Endodermal cell (in vitro differentiated cells): Measurements from ENCODE around the gene NANOS1. TPM values are rescaled to one million over a fixed set of nuclear protein-coding genes. Genes with fewer than 3 reads are reported as not detected.

Source experiments
- DNase-seq: peaks from one replicate; pipeline ENCODE4 v3.0.0-alpha.2; 2017
- H3K27ac ChIP-seq: 2 replicates; pipeline ENCODE4 v1.5.1; 2013; ENCODE audit warnings: mild to moderate bottlenecking, low read depth, low read length, moderate library complexity
- H3K27me3 ChIP-seq: 2 replicates; pipeline ENCODE4 v1.6.1; 2013; ENCODE audit warnings: mild to moderate bottlenecking, low read length, moderate library complexity; ENCODE audit not compliant: insufficient read depth, control insufficient read depth, poor library complexity, severe bottlenecking
- H3K36me3 ChIP-seq: 2 replicates; pipeline ENCODE4 v1.7.0; 2013; ENCODE audit warnings: mild to moderate bottlenecking, low read length, moderate library complexity; ENCODE audit not compliant: control insufficient read depth, insufficient read depth
- H3K4me1 ChIP-seq: one replicate; pipeline ENCODE4 v1.7.0; 2013; ENCODE audit warnings: low read length; ENCODE audit not compliant: control insufficient read depth, insufficient read depth
- H3K4me3 ChIP-seq: 2 replicates; pipeline ENCODE4 v1.5.1; 2013; ENCODE audit warnings: mild to moderate bottlenecking, low read length, moderate library complexity
- H3K9ac ChIP-seq: 2 replicates; pipeline ENCODE4 v1.6.1; 2013; ENCODE audit warnings: mild to moderate bottlenecking, low read length, moderate library complexity; ENCODE audit not compliant: poor library complexity, severe bottlenecking; ENCODE audit errors: extremely low read depth
- H3K9me3 ChIP-seq: 2 replicates; pipeline ENCODE4 v1.6.1; 2013; ENCODE audit warnings: mild to moderate bottlenecking, low read length, moderate library complexity; ENCODE audit not compliant: control insufficient read depth
- H3K27ac Mint-ChIP-seq: 2 replicates; pipeline ENCODE4 v1.8.0; 2020; ENCODE audit warnings: mixed read lengths
- H3K27me3 Mint-ChIP-seq: 2 replicates; pipeline ENCODE4 v1.8.0; 2021; ENCODE audit warnings: mild to moderate bottlenecking, mixed read lengths; ENCODE audit not compliant: insufficient read depth
- H3K36me3 Mint-ChIP-seq: 2 replicates; pipeline ENCODE4 v1.8.0; 2020; ENCODE audit warnings: low read depth, mixed read lengths
- H3K4me1 Mint-ChIP-seq: 2 replicates; pipeline ENCODE4 v1.8.0; 2020; ENCODE audit warnings: mixed read lengths
- H3K4me3 Mint-ChIP-seq: 2 replicates; pipeline ENCODE4 v1.8.0; 2020; ENCODE audit warnings: mild to moderate bottlenecking, moderate library complexity, mixed read lengths
- H3K9me3 Mint-ChIP-seq: 2 replicates; pipeline ENCODE4 v1.8.0; 2020; ENCODE audit warnings: mild to moderate bottlenecking, mixed read lengths
- CTCF ChIP-seq: fragments of 200-600 bp; sonication (generic); conservative IDR thresholded peaks from 2 replicates; pipeline ENCODE4 v1.5.0; 2021; ENCODE audit warnings: antibody characterized with exemption, mild to moderate bottlenecking
- WGBS, 2 experiments: methylation state at CpG; one replicate each; pipeline versions ENCODE4 v1.1.5 to v1.1.7; 2013; ENCODE audit warnings: missing lambda C conversion rate in 2 of 2, mixed read lengths in 1 of 2; ENCODE audit not compliant: insufficient coverage in 1 of 2, insufficient read length in 1 of 2; 5-methylcytosine and 5-hydroxymethylcytosine counted together
- total RNA-seq, 2 donors: library from RNA; stranded (reverse); fragmentation: NEBNext Ultra II Directional in 1 of 2; extraction: Animal tissue kit (Norgen Biotek cat#: 25700) in 1 of 2; gene quantifications; 2 replicates in 1 of 2; 3 replicates in 1 of 2; pipeline ENCODE4 v1.2.1, GENCODE V29; 2021

NANOS1 gene
- total RNA-seq, 2 donors from 2014 or later = 0.71 to 1.7 TPM

DNA sequence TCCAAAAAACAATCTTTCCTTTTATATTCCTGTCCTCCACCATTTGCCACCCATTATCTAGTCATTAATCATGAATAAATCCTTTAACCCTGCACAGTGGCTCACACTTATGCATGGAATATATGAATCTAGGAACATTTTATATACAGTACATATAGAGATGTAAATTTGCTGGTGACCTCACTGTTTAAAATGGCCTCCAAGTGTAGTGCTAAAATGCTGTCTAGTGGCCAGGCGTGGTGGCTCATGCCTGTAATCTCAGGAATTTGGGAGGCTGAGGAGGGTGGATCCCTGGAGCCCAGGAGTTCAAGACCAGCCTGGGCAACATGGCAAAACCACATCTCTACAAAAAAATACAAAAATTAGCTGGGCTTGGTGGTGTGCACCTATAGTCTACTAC lies 9.6 kb downstream of the NANOS1 start:
- no peak overlapping the region for H3K4me3 ChIP-seq
- no peak overlapping the region for H3K4me3 Mint-ChIP-seq
- H3K27me3 Mint-ChIP-seq = no peaks in the 10 kb centered on the region
- H3K4me1 Mint-ChIP-seq = no peaks in the 10 kb centered on the region
- no peaks in the 10 kb centered on the region for H3K9me3 Mint-ChIP-seq
- no peaks in the 10 kb centered on the region for H3K27me3 ChIP-seq
- no peaks in the 10 kb centered on the region for H3K4me1 ChIP-seq
- no peak overlapping the region for H3K9ac ChIP-seq
- H3K36me3 ChIP-seq = peaks cover 95% of the 10 kb centered on the region
- H3K27ac Mint-ChIP-seq = peak overlapping the region; percentile 52
- DNase-seq = no peak
- TF ChIP-seq CTCF = no peak
- H3K9me3 ChIP-seq = no peaks in the 10 kb centered on the region
- 86% methylated on average over 1 of the region's 1 CpG; no CpG with 5 or more reads in 1 of the 2 experiments for WGBS, 2 experiments
- H3K27ac ChIP-seq = no peak overlapping the region
- peaks cover 78% of the 10 kb centered on the region for H3K36me3 Mint-ChIP-seq

DNA sequence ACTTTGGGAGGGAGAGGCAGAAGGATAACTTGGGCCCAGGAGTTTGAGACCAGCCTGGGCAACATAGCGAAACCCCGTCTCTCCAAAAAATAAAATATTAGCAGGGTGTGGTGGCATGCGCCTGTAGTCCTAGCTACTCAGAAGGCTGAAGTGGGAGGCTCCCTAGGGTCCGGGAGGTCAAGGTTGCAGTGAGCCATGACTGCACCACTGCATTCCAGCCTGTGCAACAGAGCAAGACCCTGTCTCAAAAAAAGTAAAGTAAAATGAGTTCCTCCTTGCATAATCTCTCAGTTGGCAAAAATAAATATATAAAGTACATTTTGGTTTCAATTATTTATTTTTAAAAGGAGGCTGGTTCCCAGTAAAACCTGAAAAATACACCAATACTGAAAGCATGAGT lies 11.8 kb downstream of the NANOS1 start:
- Mint-ChIP-seq H3K27ac (no peak overlapping the region), H3K36me3 (peaks cover 84% of the 10 kb centered on the region), H3K4me1 (no peaks in the 10 kb centered on the region), H3K4me3 (no peak overlapping the region), H3K9me3 (no peaks in the 10 kb centered on the region), H3K27me3 (no peaks in the 10 kb centered on the region)
- H3K27me3 ChIP-seq = no peaks in the 10 kb centered on the region
- no peak overlapping the region for H3K4me3 ChIP-seq
- TF ChIP-seq CTCF = no peak
- H3K4me1 ChIP-seq = no peaks in the 10 kb centered on the region
- H3K9ac ChIP-seq = no peak overlapping the region
- no peak overlapping the region for H3K27ac ChIP-seq
- H3K9me3 ChIP-seq = no peaks in the 10 kb centered on the region
- H3K36me3 ChIP-seq = peaks cover 99% of the 10 kb centered on the region
- 87 to 95% methylated on average over 4 of the region's 4 CpGs for WGBS, 2 experiments
- DNase-seq = peak; percentile 12

- no peak overlapping the region for H3K27ac ChIP-seq
- no peaks in the 10 kb centered on the region for H3K4me1 ChIP-seq
- no peak overlapping the region for H3K9ac ChIP-seq
- Mint-ChIP-seq H3K4me3 (no peak overlapping the region), H3K4me1 (no peaks in the 10 kb centered on the region), H3K27ac (no peak overlapping the region), H3K9me3 (no peaks in the 10 kb centered on the region), H3K27me3 (no peaks in the 10 kb centered on the region), H3K36me3 (peaks cover 88% of the 10 kb centered on the region)
- WGBS, 2 experiments = 97 to 100% methylated on average over 19 to 26 of the region's 26 CpGs
- no peaks in the 10 kb centered on the region for H3K9me3 ChIP-seq
- no peak overlapping the region for H3K4me3 ChIP-seq
- no peaks in the 10 kb centered on the region for H3K27me3 ChIP-seq
- DNase-seq = peak; percentile 36
- peaks cover 99% of the 10 kb centered on the region for H3K36me3 ChIP-seq
- no peak for TF ChIP-seq CTCF
Observed at GRCh38 chr10:119042169-119042568, 12.7 kb downstream of the NANOS1 start.
